RWPE2 (cell line): ENCODE data around the gene LGALS9.
"Not testable (repeated sequence)": the region's sequence is repeated elsewhere in the genome, so short reads cannot be mapped to it uniquely, and the experiment has no call there.

ENCODE experiments used
- ATAC-seq: fragments of 200-7000 bp; cut with Tn5 transposase; 3 replicates; pipeline ENCODE4 v1.9.1; 2021; ENCODE audit warnings: low read depth
- DNase-seq: peaks from one replicate; pipeline ENCODE4 v3.0.0-alpha.2; 2020; ENCODE audit warnings: low spot score
- H3K27ac ChIP-seq: fragments of 450-650 bp; 2 replicates; pipeline ENCODE4 v1.5.1; 2017; ENCODE audit warnings: mild to moderate bottlenecking; ENCODE audit not compliant: poor library complexity, severe bottlenecking
- H3K27me3 ChIP-seq: fragments of 250-450 bp; sonication (Bioruptor Pico); 2 replicates; pipeline ENCODE4 v1.5.1; 2021; ENCODE audit warnings: mild to moderate bottlenecking, moderate library complexity; ENCODE audit not compliant: insufficient read depth, poor library complexity, severe bottlenecking
- H3K36me3 ChIP-seq: fragments of 250-450 bp; sonication (Bioruptor Pico); 2 replicates; pipeline ENCODE4 v1.5.1; 2020; ENCODE audit warnings: low read depth, mild to moderate bottlenecking, moderate library complexity
- H3K4me1 ChIP-seq: fragments of 250-450 bp; sonication (Bioruptor Pico); 2 replicates; pipeline ENCODE4 v1.5.1; 2021; ENCODE audit warnings: mild to moderate bottlenecking, moderate library complexity; ENCODE audit not compliant: insufficient read depth, poor library complexity, severe bottlenecking
- H3K4me3 ChIP-seq: fragments of 250-450 bp; sonication (Bioruptor Pico); 2 replicates; pipeline ENCODE4 v1.5.1; 2021; ENCODE audit warnings: mild to moderate bottlenecking, moderate library complexity; ENCODE audit not compliant: severe bottlenecking
- H3K9me3 ChIP-seq: fragments of 250-450 bp; sonication (Bioruptor Pico); 2 replicates; pipeline ENCODE4 v1.5.1; 2021; ENCODE audit warnings: mild to moderate bottlenecking, moderate library complexity; ENCODE audit not compliant: severe bottlenecking
- CTCF ChIP-seq: fragments of 450-650 bp; IDR thresholded peaks from one replicate; pipeline ENCODE4 v1.5.1; 2017; ENCODE audit warnings: mild to moderate bottlenecking, moderate library complexity; ENCODE audit not compliant: poor library complexity, severe bottlenecking

Gene LGALS9

GRCh38 chr17:27634776-27635175 is 3.8 kb downstream of the LGALS9 start:
- no peak for TF ChIP-seq CTCF
- Histone ChIP-seq H3K9me3 (no peaks in the 10 kb centered on the region), H3K27ac (no peak overlapping the region), H3K27me3 (no peaks in the 10 kb centered on the region), H3K4me3 (no peak overlapping the region), H3K4me1 (no peaks in the 10 kb centered on the region), H3K36me3 (no peaks in the 10 kb centered on the region)
- DNase-seq (no peak), ATAC-seq (no peak)

- H3K36me3 ChIP-seq: no peaks in the 10 kb centered on the region
- DNase-seq: no peak
- H3K4me3 ChIP-seq: no peak overlapping the region
- no peak overlapping the region for H3K27ac ChIP-seq
- no peaks in the 10 kb centered on the region for H3K27me3 ChIP-seq
- no peak for TF ChIP-seq CTCF
- no peaks in the 10 kb centered on the region for H3K9me3 ChIP-seq
- no peaks in the 10 kb centered on the region for H3K4me1 ChIP-seq
- ATAC-seq: no peak
These were observed 4.4 kb downstream of the LGALS9 start for GRCh38 chr17:27635275-27635823.

- not testable (repeated sequence) for H3K4me1 ChIP-seq, H3K27ac ChIP-seq, ATAC-seq, H3K36me3 ChIP-seq, H3K9me3 ChIP-seq, DNase-seq, H3K4me3 ChIP-seq, H3K27me3 ChIP-seq
These were observed 5.1 kb downstream of the LGALS9 start for GRCh38 chr17:27636005-27636520.

GRCh38 chr17:27637818-27638217 is 6.8 kb downstream of the LGALS9 start:
- not testable (repeated sequence) for ATAC-seq, H3K36me3 ChIP-seq, H3K4me3 ChIP-seq, H3K27ac ChIP-seq, DNase-seq, H3K4me1 ChIP-seq, H3K9me3 ChIP-seq, H3K27me3 ChIP-seq

- not testable (repeated sequence) for DNase-seq, H3K4me1 ChIP-seq, H3K36me3 ChIP-seq
These were observed 7.5 kb downstream of the LGALS9 start for GRCh38 chr17:27638415-27638914.

GRCh38 chr17:27640790-27641189 is 9.8 kb downstream of the LGALS9 start:
- DNase-seq: no peak
- ATAC-seq: no peak
- no peaks in the 10 kb centered on the region for H3K36me3 ChIP-seq
- H3K27me3 ChIP-seq: no peaks in the 10 kb centered on the region
- H3K4me3 ChIP-seq: no peak overlapping the region
- no peaks in the 10 kb centered on the region for H3K9me3 ChIP-seq
- H3K4me1 ChIP-seq: no peaks in the 10 kb centered on the region
- no peak for TF ChIP-seq CTCF
- H3K27ac ChIP-seq: no peak overlapping the region

More at GRCh38 chr17:27638415-27638914, 7.5 kb downstream of the LGALS9 start:
- H3K27me3 ChIP-seq, H3K9me3 ChIP-seq, H3K4me3 ChIP-seq, H3K27ac ChIP-seq, ATAC-seq: not testable (repeated sequence)
